ENCODE results near the gene MRPL12.
A peak's percentile ranks its signal among the peaks of the same experiment; 100 is the strongest.

Gene MRPL12

DNA sequence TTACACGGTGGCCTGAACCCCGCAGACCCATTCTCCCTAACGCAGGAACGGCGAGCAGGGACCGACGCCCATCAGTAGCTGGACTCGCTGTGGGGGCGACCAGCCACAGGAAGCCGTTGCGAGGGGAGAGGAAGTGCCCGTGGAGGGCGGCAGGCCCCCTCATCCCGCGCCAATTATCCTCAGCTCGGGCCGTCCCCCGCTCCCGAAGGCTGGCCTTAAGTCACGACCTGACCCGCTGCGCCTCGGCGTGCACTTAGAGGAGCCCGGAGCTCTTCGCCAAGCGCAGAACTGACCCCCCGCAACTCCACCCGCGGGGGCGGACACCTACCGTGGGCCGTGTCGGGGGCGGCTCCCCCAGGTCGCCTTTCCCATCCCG lies 20.0 kb upstream of the MRPL12 start:
- DNase-seq: no peak

DNA sequence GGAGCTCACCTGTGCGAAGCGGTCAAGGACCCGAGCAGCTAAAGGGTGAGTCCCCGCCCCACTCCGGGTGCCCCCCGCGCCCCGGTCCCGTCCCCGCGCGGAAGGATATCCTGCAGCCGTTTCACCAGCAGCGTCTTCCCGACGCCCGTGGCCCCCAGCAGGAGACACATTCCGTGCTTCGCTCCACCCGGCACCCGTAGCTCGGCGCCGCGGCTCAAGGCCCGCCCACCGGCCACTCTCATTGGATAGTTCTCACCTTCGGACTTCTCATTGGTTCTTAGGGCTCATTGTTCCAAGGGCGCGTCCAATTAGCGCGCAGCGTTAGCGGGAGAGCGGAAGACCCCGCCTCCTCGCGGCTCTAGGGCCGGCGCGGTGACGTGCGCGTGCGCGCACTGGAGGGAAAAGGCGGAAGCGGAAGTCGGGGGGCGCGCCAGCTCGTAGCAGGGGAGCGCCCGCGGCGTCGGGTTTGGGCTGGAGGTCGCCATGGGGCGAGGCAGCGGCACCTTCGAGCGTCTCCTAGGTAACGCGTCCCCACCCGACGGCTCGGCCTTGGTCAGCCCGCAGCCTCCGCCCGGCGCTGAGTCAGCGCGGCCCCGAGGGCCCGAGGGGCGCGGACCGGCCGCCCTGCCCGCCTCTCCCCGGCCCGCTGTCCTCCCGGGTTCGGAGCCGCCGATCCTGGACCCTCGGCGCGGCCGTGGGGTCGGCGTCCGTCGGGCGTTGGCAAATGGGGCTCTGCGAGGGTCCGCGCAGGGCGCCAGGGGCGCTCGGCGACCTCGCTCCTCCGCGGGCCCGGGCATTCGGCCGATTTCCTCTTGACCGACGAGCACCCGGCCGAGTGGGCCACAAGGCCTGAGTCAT lies 19.4 kb upstream of the MRPL12 start, which contains the start of the genes ARL16 and HGS:
ARL16 (minus strand) TSS at position 214 of the 858 bp plus-strand sequence; CDS start at position 170, 44 bp downstream.
HGS (plus strand) TSS at position 428 of the 858 bp plus-strand sequence; CDS start at position 484, 56 bp downstream.
- peak; percentile 96 for DNase-seq

DNA sequence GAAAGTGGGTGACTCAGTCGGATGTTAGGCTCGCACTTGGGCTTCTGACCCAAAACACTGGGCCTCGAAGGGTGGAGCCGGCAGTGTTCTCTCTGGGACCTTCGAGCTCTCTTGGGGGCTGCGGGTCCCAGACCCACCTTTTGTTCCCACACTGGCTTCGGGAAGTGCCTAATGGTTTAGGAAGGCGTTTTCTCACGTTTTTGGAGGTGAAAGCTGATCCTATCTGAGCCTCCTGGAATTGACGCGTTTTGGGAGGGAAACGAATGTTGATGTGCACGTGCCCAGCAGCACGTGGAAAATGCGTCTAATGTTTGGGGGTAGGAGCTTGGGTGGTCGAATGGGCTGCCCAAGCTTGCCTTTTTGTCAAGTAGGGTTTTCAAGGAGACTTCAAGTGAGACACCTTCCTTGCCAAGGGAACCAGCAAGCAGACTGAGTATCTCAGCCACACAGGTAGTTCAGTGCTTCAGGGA lies 18.7 kb upstream of the MRPL12 start:
- DNase-seq: no peak

DNA sequence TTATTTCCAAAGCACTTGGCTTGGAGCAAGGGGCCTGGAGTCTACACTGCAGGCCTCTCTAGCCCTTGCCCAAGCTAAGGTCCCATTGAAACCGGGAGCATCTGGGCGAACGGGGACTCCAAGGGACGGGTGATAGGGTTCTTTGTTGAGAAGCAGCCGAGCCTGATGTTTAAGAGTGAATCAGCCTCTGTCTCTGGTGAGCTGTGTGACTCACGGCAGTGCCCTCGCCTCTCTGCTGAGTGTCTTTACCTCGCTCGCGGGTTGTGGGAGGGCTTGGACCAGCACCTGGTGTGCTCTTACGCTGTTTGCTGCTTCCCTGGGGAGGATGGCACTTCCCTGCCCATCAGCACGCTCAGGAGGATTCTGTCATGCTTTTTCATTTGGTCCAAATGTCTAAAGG lies 18.1 kb upstream of the MRPL12 start:
- DNase-seq: no peak

DNA sequence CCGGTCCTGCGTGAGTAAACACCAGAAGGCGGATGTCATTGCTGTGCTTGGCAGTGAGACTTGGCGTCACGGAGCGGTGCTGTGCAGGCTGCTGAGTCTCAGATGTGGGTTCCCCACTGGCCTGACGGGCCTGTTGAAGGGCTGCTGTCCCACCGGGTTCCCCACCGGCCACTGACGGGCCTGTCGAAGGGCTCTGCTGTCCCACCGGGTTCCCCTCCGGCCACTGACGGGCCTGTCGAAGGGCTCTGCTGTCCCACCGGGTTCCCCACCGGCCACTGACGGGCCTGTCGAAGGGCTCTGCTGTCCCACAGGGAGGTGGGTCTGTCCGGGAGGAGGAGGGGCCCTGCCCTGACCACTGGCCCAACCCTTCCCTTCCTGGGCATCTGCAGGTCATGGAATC lies 16.6 kb upstream of the MRPL12 start:
- no peak for DNase-seq

DNA sequence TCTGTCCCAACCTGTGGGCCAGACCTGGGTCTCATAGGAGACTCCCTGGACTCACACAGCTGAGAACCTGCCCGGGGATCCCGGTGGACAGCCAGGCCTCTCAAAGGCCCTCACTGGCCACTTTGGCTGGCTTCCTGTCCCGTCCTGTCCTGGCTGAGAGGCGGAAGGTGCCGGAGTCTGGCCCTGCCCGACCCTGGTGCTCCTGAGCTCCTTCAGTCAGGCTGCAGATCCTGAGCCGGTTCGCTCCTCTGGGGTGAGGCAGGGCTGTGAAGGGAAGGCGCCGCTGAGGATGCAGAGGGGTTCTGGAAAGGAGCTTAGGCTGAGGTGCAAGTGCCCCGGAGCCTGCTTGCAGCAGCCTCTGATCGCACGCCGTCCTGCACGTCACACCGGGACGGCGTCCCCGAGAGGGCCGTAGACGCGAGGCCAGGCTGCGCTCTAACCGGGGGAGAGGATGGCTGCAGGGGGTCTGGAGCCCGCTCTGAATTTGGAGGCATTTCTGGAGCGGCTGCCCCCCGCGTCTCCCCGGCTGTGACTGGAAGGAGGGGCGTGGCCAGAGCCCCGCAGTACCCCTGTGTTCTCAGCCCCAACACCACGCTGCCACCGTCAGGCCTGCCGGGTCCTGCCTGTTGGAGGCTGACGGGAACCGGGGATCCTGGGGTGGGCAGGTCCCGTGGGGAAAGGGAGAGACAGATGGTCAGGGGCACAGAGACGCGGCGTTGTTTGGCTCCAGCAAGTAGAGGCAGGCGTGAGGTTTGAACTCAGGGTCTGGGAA lies 15.2 kb upstream of the MRPL12 start:
- no peak for DNase-seq

DNA sequence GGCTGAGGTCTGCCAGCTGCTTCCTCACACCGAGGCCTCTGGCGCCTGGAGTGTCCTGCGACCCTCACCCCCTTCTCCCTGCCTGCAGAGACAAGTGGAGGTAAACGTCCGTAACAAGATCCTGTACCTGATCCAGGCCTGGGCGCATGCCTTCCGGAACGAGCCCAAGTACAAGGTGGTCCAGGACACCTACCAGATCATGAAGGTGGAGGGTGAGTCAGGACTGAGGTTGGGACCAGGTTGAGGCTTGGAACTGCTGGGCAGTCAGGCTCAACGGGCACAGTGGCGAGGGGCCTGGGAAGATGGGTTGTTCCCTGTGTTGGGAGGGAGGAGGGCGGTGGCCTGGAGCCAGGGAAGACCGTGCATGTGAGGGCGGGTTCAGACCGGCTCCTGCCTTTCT lies 14.6 kb upstream of the MRPL12 start:
- no peak for DNase-seq

DNA sequence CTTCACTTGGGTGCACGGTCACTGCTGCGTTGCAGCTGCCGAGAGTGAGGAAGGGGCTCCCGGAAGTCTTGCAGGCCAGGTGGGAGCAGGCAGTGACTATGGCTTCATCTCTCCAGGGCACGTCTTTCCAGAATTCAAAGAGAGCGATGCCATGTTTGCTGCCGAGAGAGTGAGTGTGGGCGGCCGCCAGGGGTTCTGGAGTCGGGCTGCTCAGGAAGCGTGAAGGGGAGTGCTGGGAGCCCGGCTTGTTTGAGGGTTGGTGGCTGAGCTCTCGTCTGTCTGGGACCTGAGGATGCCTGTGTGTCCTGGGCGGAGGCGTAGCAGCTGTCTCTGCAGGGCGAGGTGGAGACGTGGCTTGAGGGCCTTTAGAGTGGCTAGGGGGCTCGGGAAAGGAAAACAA lies 13.1 kb upstream of the MRPL12 start:
- no peak for DNase-seq

DNA sequence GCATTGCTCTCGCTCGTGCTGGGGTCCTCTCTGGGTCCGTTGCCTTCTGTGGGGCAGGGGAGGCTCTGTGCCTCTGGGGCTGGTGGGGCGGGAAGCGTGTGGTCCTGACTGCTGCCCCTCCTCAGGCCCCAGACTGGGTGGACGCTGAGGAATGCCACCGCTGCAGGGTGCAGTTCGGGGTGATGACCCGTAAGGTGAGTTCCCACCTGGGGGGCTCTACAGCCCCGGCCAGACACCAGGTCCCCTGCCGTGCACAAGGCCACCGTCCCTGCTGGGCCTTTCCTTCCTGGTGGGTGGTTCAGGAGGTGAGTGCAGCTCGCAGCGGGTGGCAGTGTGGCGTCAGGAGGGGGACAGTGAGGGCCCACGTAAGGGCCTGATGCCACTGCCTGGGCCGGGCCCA lies 12.6 kb upstream of the MRPL12 start:
- no peak for DNase-seq

DNA sequence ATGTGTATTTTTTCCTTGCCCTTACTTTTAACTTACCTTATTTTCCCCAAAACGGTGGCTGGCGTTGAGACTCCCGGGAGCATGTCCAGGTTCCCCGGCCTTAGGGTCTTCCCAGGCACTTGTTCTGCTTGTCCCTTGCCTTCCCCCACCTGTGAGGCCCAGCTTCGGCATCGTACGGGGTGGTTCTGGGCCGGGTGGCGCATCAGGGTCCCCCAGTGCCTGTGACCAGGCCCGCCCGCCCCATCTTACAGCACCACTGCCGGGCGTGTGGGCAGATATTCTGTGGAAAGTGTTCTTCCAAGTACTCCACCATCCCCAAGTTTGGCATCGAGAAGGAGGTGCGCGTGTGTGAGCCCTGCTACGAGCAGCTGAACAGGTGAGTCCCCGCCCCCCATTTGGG lies 12.0 kb upstream of the MRPL12 start:
- no peak for DNase-seq

DNA sequence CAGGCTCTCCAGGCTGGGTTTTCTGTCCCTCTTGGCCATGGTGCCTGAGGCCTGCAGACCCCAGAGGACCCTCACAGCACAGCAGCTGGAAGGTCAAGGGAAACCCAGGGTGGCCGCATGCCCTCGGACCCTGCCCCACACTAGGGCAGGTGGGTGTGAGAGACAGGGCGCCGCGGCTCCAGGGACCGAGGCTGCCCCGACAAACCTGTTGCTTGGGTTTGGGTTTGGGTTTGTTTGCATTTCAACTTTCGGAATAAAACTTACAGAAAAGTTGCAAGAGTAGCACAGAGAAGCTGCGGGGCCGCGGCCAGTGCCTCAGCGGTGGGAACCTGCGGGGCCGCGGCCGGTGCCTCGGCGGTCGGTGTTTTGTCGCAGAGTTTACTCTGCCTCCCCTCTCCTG lies 11.6 kb upstream of the MRPL12 start:
- no peak for DNase-seq

DNA sequence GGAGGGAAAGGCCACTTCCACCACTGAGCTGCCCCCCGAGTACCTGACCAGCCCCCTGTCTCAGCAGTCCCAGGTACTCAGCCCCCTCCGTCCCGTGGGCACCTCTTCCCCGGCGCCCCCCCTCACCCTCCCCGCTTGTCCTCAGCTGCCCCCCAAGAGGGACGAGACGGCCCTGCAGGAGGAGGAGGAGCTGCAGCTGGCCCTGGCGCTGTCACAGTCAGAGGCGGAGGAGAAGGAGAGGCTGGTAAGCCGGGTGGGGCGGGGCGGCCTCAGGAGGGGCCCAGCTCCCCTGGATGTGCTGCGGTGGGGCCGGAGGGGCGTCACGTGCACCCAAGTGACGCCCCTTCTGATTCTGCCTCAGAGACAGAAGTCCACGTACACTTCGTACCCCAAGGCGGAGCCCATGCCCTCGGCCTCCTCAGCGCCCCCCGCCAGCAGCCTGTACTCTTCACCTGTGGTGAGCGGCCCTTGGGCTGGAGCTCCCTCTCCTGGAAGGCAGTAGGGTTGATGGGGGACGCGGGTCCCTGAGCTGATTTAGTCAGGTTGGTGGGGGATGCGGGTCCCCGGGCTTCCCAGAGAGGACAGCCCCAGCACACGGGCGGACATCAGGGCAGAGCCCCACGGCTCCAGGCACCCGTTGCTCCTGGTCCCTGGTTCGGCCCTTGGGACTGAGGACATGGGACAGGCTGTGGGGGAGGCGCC lies 9.5 kb upstream of the MRPL12 start:
- no peak for DNase-seq

DNA sequence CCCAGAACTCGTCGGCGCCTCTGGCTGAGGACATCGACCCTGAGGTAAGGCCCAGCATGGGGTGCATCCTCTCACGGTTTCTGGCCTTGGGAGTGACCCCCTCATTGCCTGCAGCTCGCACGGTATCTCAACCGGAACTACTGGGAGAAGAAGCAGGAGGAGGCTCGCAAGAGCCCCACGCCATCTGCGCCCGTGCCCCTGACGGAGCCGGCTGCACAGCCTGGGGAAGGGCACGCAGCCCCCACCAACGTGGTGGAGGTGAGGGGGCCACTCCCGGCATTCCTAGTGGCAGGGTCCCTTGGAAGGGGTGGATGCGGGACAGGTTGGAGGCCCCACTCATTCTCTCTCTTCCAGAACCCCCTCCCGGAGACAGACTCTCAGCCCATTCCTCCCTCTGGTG lies 8.4 kb upstream of the MRPL12 start:
- no peak for DNase-seq

DNA sequence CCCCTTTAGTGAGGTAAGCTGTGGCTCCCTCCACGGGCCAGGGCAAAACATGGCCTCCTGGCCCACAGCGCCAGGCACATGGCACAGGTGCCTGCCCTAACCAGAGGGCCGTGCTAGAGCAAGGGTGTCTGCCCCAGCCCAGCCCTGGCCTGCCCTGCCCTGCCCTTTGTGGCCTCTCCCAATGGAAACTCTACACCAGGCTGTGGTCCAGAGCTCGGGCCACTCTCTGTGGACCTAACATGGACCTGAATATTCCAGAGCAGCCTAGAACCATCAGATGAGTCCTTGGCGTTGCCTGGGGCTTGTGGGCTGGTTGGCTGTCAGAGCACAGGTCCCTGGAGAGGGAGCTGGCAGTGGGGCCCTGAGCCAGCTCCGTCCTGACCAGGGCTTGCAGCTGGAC lies 8.0 kb upstream of the MRPL12 start:
- no peak for DNase-seq

DNA sequence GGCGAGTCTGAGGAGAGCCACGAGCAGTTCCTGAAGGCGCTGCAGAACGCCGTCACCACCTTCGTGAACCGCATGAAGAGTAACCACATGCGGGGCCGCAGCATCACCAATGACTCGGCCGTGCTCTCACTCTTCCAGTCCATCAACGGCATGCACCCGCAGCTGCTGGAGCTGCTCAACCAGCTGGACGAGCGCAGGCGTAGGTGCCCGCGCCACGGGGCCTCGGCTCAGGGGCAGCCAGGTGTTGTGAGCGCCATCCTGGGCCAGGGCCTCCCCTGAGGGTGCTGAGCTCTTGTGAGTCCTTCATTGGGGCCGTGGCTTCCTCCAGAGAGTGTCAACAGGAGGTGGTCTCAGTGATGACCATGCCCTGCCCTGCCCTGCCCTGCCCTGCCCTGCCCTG lies 7.4 kb upstream of the MRPL12 start:
- DNase-seq: no peak

DNA sequence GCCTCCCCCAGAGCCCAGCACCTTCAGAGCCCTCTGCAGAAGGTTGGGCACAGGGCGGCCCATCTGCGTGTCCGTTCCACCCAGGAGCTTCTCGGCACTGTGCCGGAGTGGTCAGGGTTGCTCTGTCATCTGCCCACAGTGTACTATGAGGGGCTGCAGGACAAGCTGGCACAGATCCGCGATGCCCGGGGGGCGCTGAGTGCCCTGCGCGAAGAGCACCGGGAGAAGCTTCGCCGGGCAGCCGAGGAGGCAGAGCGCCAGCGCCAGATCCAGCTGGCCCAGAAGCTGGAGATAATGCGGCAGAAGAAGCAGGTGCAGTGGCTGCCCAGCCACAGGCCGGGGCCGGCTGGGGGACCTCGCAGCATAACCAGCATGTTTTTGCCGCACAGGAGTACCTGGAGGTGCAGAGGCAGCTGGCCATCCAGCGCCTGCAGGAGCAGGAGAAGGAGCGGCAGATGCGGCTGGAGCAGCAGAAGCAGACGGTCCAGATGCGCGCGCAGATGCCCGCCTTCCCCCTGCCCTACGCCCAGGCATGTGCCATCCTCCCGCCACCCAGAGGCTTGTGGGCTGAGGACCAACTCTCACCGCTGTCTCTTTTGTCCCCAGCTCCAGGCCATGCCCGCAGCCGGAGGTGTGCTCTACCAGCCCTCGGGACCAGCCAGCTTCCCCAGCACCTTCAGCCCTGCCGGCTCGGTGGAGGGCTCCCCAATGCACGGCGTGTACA lies 6.8 kb upstream of the MRPL12 start:
- DNase-seq: no peak

DNA sequence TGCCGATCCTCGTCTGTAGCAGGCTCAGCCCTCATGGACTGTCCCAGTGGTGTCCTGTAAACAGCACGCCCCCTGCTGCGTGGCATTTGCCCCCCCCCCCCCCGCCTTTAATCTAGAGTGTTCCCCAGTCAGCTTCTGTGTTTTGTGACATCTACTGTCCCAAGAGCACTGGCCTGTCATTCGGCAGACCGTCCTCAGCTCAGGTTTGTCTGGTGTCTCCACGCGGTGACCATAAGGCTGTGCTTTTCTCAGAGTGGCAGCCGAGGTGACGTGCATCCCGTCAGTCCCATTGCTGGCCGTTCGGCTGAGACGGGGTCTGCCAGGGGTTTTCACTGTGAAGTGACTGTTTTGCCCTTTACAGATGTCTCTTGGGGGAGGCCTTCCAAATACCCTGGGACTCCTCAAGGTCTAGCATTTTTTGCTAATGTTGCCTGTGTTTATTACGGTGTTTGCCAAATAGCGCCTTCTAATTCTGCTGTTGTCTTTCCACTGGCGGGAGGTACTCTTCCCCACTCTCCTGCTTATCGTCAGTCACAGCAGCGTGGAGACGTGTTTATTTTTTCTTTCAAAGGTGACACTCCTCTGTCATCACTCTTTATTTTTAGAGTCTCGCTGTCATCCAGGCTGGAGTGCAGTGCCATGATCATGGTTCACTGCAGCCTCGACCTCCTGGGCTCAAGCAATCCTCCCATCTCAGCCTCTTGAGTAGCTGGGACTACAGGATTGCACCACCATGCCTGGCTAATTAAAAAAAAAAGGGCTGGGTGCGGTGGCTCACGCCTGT lies 5.7 kb upstream of the MRPL12 start:
- no peak for DNase-seq

DNA sequence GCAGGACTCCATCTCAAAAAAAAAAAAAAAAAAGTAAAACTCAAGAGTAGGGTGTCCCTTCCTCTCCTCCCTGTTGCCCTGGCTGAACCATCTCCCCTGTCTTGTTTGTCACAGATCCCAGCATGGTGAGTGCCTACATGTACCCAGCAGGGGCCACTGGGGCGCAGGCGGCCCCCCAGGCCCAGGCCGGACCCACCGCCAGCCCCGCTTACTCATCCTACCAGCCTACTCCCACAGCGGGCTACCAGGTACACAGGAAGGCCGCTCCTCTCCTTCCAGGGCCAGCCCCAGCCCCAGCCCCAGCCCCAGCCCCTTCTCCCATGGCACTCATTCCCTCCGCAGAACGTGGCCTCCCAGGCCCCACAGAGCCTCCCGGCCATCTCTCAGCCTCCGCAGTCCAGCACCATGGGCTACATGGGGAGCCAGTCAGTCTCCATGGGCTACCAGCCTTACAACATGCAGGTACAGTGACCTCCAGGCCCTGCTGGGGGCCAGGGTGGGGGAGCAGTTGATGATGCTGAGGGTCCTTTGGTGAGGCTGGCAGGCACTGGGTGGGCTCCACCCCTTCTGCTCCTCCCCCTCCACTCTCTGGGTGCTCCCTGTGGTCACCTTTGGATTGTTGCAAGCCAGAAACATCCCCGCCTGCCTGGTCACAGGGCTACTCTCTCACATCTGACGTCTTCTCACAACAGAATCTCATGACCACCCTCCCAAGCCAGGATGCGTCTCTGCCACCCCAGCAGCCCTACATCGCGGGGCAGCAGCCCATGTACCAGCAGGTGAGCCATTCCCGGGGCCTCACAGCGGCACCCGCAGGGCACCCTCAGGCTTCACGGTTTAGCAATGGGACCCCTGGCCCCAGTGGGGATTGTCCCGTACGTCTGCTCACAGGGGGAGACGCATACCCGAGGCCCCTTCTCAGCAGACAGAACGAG lies 2.5 kb upstream of the MRPL12 start:
- no peak for DNase-seq

DNA sequence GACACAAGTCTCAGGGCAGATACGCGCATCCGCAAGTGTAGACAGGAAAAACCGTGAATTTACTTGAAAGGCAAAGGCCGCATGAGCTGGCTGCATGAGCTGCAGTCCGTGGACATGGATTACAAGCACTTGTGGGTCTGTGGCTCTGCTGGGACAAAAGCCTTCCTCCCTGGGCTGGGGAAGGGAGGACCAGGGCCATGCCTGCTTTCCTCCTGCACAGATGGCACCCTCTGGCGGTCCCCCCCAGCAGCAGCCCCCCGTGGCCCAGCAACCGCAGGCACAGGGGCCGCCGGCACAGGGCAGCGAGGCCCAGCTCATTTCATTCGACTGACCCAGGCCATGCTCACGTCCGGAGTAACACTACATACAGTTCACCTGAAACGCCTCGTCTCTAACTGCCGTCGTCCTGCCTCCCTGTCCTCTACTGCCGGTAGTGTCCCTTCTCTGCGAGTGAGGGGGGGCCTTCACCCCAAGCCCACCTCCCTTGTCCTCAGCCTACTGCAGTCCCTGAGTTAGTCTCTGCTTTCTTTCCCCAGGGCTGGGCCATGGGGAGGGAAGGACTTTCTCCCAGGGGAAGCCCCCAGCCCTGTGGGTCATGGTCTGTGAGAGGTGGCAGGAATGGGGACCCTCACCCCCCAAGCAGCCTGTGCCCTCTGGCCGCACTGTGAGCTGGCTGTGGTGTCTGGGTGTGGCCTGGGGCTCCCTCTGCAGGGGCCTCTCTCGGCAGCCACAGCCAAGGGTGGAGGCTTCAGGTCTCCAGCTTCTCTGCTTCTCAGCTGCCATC lies 1.7 kb upstream of the MRPL12 start:
- no peak for DNase-seq

Data from NCI-H2081 treated with DMSO at 0.1 percent for 48 hours (cell line).